M059J (cell line): Measurements from ENCODE around the gene UNC5C. TPM values are rescaled to one million over a fixed set of nuclear protein-coding genes. Genes with fewer than 3 reads are reported as not detected.

ENCODE experiments used
- DNase-seq: peaks from one replicate; pipeline ENCODE4 v3.0.0-alpha.2; 2012; ENCODE audit warnings: low read depth
- total RNA-seq: library from RNA; depleted of rRNA; stranded (reverse); fragments of >200 nt; shearing (Covaris generic); gene quantifications from 2 replicates; pipeline ENCODE4 v1.2.3, GENCODE V29; 2014

The UNC5C gene
- total RNA-seq, 1 experiment from 2014 or later = 2.1 TPM

- peak; percentile 91 for DNase-seq
Observed at GRCh38 chr4:95129821-95130311, 418.9 kb downstream of the UNC5C start.

- no peak for DNase-seq
Observed at GRCh38 chr4:95129031-95129430, 419.7 kb downstream of the UNC5C start.

GRCh38 chr4:95124906-95125504, 423.8 kb downstream of the UNC5C start:
- peak; percentile 49 for DNase-seq

GRCh38 chr4:95122001-95122400, 426.8 kb downstream of the UNC5C start:
- no peak for DNase-seq

GRCh38 chr4:95120456-95120855, 428.3 kb downstream of the UNC5C start:
- DNase-seq = no peak

GRCh38 chr4:95118497-95118896, 430.3 kb downstream of the UNC5C start:
- no peak for DNase-seq

GRCh38 chr4:95114521-95114920, 434.3 kb downstream of the UNC5C start:
- no peak for DNase-seq
